A673 (cell line): ENCODE results near the gene OR10A5.

Experiments used
- CTCF ChIP-seq: fragments of 300-800, 200-600 bp; sonication (generic); conservative IDR thresholded peaks from 2 replicates; pipeline ENCODE4 v1.5.1; 2017; ENCODE audit warnings: low read depth, mild to moderate bottlenecking, antibody characterized with exemption, low read length, moderate library complexity, mixed read lengths
- EZH2 ChIP-seq: fragments of 200-600 bp; sonication (generic); IDR thresholded peaks from 2 replicates; pipeline ENCODE4 v1.6.1; 2017; ENCODE audit warnings: borderline replicate concordance, low read depth, mild to moderate bottlenecking, mixed read lengths, antibody characterized with exemption, low read length; ENCODE audit not compliant: poor library complexity, severe bottlenecking

DNA sequence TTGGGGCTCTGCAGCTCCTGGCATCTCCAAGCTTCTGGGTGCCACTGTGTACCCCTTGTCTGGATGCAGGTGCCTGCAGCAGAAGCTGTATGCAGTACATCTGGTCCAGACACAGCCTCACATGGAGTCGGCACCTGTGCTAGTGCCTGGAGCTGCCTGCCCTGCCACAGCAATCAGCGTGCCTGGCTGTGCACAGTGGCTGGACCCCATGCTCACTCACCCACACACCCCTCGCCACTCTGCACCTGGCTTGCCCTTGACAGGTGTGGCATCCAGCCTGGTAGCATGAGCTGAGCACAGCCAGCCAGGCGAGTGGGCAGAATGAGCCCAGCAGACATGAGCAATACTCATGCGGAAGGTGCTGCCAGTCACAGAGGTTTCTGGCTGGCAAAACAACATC lies 26.5 kb upstream of the OR10A5 start:
- TF ChIP-seq CTCF, result no peak
- no peak for TF ChIP-seq EZH2
